NT2/D1 (cell line): Measurements from ENCODE around the gene RIPK1.

ENCODE experiments used
- SUZ12 ChIP-seq: IDR thresholded peaks from 2 replicates; pipeline ENCODE4 v1.6.1; 2011; ENCODE audit not compliant: insufficient read length, insufficient read depth; ENCODE audit errors: extremely low read depth
- YY1 ChIP-seq: IDR thresholded peaks from 2 replicates; pipeline ENCODE4 v1.6.1; 2011; ENCODE audit not compliant: insufficient read length, insufficient read depth
- ZNF274 ChIP-seq: IDR thresholded peaks from 2 replicates; pipeline ENCODE4 v1.6.1; 2011; ENCODE audit warnings: mild to moderate bottlenecking, low read depth, low read length

DNA sequence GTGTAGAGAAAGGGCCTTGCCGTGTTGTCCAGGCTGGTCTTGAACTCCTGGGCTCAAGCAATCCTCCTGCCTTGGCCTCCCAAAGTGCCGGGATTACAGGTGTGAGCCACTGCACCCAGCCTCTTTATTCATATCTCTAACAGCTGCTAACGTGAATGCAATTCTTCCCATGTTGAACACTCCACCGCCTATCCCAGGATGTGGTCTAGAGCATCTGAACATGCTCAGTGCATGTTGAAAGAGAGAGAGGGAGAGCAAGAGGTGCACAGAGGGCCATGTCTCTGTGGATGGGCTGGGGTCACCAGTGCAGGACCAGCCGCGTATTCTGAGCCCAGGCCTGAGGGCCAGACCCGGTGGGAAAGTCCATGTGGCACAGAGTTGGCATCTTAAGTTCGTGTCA lies 76.3 kb downstream of the RIPK1 start:
- no peak for TF ChIP-seq YY1
- TF ChIP-seq ZNF274 = no peak
- TF ChIP-seq SUZ12 = no peak
